A172 (cell line): ENCODE results near the gene WDR75. TPM values are rescaled to one million over a fixed set of nuclear protein-coding genes. Genes with fewer than 3 reads are reported as not detected.

ENCODE experiments used
- total RNA-seq: library from RNA; depleted of rRNA; stranded (reverse); fragments of >200 nt; shearing (Covaris generic); gene quantifications from 2 replicates; pipeline ENCODE4 v1.2.3, GENCODE V29; 2014; rRNA removed

The WDR75 gene
- total RNA-seq, 1 experiment from 2014 or later, result 63.3 TPM

Other genes with a start within 250 kb of the WDR75 start
- gene SLC40A1, start 139.3 kb downstream of the WDR75 start, total RNA-seq, result 1.2 and 1.4 TPM in 2 replicates
- gene ASNSD1, start 220.0 kb downstream of the WDR75 start, total RNA-seq, result 113 and 114 TPM in 2 replicates
- 4.7 and 14.5 TPM in 2 replicates for gene ANKAR, start 233.2 kb downstream of the WDR75 start, total RNA-seq